Effector memory CD4-positive, alpha-beta T cell (primary cell): ENCODE data around the gene NARS2.

Experiments
- DNase-seq, 3 donors: peaks; one replicate each; pipeline ENCODE4 v3.0.0-alpha.2; 2020
- H3K27ac ChIP-seq: 2 replicates; pipeline ENCODE4 v1.7.0; 2013; ENCODE audit warnings: mild to moderate bottlenecking, low read length, moderate library complexity; ENCODE audit not compliant: insufficient read depth, poor library complexity, severe bottlenecking
- H3K27me3 ChIP-seq: replicated peaks from 2 replicates; pipeline ENCODE4 v1.7.0; 2013; ENCODE audit warnings: mild to moderate bottlenecking, low read length; ENCODE audit not compliant: insufficient read depth, control insufficient read depth, poor library complexity, severe bottlenecking
- H3K36me3 ChIP-seq: 2 replicates; pipeline ENCODE4 v1.7.0; 2013; ENCODE audit warnings: mild to moderate bottlenecking, low read length, moderate library complexity; ENCODE audit not compliant: control insufficient read depth, insufficient read depth
- H3K4me1 ChIP-seq: 2 replicates; pipeline ENCODE4 v1.7.0; 2013; ENCODE audit warnings: low read length, mild to moderate bottlenecking; ENCODE audit not compliant: control insufficient read depth, insufficient read depth, poor library complexity, severe bottlenecking
- H3K4me3 ChIP-seq: 2 replicates; pipeline ENCODE4 v1.7.0; 2013; ENCODE audit warnings: low read length, low read depth, mild to moderate bottlenecking; ENCODE audit not compliant: insufficient read depth, poor library complexity, severe bottlenecking
- H3K9me3 ChIP-seq: 2 replicates; pipeline ENCODE4 v1.7.0; 2013; ENCODE audit warnings: mild to moderate bottlenecking, low read length, moderate library complexity; ENCODE audit not compliant: control insufficient read depth

The NARS2 gene

DNA sequence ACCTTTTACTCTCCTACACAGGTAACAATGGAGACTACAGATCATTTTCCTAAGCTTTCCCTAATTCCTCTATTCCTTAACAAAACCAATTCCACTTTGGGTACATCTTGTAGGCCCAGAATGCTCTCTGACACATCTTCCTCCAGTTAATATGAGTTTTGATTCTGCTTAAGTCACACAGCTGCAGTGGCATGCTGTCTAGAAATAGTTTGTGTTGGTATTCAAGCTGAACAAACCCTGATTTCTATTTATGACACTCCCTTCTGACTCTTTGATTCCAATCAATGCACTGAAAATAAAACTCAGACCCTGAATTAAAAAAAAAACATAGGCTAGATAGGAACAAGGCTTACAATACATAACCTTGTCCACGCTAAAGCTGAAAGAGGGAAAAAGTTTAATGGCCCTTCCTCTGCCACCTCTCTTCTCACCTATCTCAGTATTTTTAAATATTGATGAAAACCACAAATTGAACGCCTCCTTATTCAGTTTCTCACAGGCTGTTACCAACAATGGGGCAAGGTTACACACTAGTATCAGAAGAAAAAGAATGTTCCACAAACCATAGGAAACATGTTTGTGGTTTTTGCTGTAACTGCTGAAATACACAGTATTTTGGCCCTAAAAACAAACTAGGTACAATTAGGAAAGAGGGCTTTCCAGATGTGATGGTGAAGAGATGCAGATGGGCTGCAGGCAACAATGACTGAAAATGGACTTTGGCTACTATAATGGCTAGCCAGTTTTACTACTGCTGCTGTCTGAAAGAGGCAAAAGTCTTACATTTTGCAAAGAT, 121.3 kb downstream of the NARS2 start:
- no peak for DNase-seq
- Histone ChIP-seq H3K27me3 (no peaks in the 10 kb centered on the region), H3K4me3 (no peak overlapping the region), H3K27ac (no peak overlapping the region), H3K4me1 (no peaks in the 10 kb centered on the region), H3K9me3 (no peaks in the 10 kb centered on the region), H3K36me3 (peaks cover 4% of the 10 kb centered on the region)

GRCh38 chr11:78451371-78452150, 123.1 kb downstream of the NARS2 start:
- H3K27ac ChIP-seq: no peak overlapping the region
- DNase-seq: no peak

GRCh38 chr11:78450866-78451265, 123.8 kb downstream of the NARS2 start:
- Histone ChIP-seq H3K9me3 (no peaks in the 10 kb centered on the region), H3K27ac (no peak overlapping the region), H3K36me3 (no peaks in the 10 kb centered on the region), H3K4me1 (no peaks in the 10 kb centered on the region), H3K27me3 (no peaks in the 10 kb centered on the region), H3K4me3 (no peak overlapping the region)
- no peak for DNase-seq

More at GRCh38 chr11:78451371-78452150, 123.1 kb downstream of the NARS2 start:
- Histone ChIP-seq H3K9me3 (no peaks in the 10 kb centered on the region), H3K4me1 (no peaks in the 10 kb centered on the region), H3K4me3 (no peak overlapping the region), H3K27me3 (no peaks in the 10 kb centered on the region), H3K36me3 (peaks cover 2% of the 10 kb centered on the region)

GRCh38 chr11:78449866-78450265, 124.8 kb downstream of the NARS2 start:
- Histone ChIP-seq H3K4me1 (no peaks in the 10 kb centered on the region), H3K4me3 (no peak overlapping the region), H3K9me3 (no peaks in the 10 kb centered on the region), H3K27ac (no peak overlapping the region), H3K36me3 (no peaks in the 10 kb centered on the region), H3K27me3 (no peaks in the 10 kb centered on the region)
- DNase-seq: no peak

DNA sequence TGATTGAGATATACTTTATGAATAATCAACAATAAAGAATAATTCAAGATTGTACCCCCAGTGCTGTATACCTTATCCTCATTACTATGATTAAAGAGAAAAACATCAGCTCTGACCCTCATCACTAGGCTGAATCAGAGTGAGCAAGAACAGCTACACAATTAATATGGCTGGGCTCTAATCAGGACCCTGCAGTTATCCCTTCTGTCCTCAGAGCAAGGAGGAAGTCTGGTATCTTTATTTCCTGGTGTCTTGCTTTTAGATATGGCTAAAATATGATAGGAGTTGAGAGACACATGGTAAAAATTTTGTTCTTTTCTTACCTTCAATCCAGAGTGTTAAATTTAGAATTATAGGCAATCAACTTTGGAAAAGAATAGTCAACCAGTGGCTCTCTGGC, 128.5 kb downstream of the NARS2 start:
- no peak for DNase-seq
- no peaks in the 10 kb centered on the region for H3K4me1 ChIP-seq
- peaks cover 14% of the 10 kb centered on the region for H3K36me3 ChIP-seq
- no peak overlapping the region for H3K27ac ChIP-seq
- H3K9me3 ChIP-seq: no peaks in the 10 kb centered on the region
- no peaks in the 10 kb centered on the region for H3K27me3 ChIP-seq
- no peak overlapping the region for H3K4me3 ChIP-seq

- Histone ChIP-seq H3K9me3 (no peaks in the 10 kb centered on the region), H3K4me1 (no peaks in the 10 kb centered on the region), H3K27ac (no peak overlapping the region), H3K27me3 (no peaks in the 10 kb centered on the region), H3K36me3 (peaks cover 14% of the 10 kb centered on the region), H3K4me3 (no peak overlapping the region)
- no peak for DNase-seq
These were observed 129.9 kb downstream of the NARS2 start for GRCh38 chr11:78444726-78445125.

DNA sequence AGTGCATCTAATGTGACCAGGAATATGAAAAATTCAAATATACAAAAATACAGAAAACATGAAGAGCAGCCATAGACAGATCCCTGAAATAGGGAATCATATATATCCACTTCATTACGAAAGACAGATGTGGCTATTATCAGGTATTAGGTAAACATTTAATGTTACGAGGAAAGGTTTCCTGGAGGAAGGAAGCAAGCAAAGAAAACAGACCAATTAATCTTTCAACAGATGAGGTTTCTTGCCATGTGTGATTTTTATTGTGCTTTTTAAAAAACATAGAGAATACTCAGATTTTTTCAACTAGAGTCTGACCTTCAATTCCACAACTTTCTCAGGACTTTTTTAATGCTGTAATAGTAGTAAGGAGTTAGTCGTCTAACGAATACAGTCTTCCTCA, 132.7 kb downstream of the NARS2 start:
- Histone ChIP-seq H3K9me3 (no peaks in the 10 kb centered on the region), H3K4me3 (no peak overlapping the region), H3K4me1 (no peaks in the 10 kb centered on the region), H3K27ac (no peak overlapping the region), H3K27me3 (no peaks in the 10 kb centered on the region), H3K36me3 (peaks cover 14% of the 10 kb centered on the region)
- no peak for DNase-seq

DNA sequence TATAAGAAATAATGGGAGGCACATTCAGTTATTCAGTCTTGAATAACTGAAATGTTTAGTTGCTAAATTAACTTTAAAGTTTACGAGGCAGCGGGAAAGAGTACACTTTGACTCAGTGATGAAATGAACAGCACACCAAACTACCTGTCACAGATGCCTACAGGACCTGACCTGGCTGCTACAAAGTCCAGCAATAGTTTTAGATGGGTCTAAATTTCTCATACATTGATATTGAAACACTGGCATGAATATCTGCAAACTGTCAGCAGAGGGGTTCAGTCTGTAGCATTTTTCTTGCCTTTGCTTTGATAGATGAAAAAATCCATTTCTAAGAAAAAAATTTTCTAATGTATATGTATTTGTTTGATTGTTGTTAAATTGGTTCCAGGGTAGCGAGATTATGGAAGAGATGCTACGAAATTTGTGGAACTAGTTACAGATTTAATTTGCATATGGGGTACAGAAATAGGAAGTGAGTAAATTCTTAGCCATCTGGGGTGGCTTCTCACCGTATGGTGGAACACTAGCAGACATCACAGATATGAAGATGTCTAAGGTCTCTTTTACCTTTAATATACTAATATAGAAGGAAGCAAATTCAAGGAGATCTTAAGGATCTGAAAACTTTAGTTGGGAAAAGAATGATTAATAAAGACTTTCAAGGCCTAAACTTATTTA, 136.2 kb downstream of the NARS2 start:
- DNase-seq: no peak
- peaks cover 9% of the 10 kb centered on the region for H3K36me3 ChIP-seq
- no peak overlapping the region for H3K27ac ChIP-seq
- no peaks in the 10 kb centered on the region for H3K4me1 ChIP-seq
- H3K4me3 ChIP-seq: no peak overlapping the region
- no peaks in the 10 kb centered on the region for H3K9me3 ChIP-seq
- no peaks in the 10 kb centered on the region for H3K27me3 ChIP-seq

DNA sequence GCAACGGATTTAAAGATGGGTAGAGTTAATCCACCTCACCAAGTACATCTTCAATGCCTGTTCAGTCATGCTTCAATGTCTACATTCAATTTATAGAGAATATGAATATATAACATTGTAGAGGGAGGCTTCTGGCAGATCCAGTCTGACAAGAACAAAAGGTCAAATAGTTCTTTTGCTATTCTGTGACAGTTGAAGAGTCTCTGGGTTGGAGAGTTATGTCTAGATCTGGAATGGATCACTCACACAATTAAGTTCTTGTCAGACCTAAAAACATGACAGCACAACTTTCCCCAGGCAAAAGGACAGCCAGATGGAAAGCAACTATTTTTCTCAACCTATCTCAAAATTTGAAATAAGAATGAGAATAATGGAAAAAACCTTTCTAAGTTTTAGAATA, 141.7 kb downstream of the NARS2 start:
- H3K9me3 ChIP-seq: no peaks in the 10 kb centered on the region
- no peak overlapping the region for H3K27ac ChIP-seq
- H3K27me3 ChIP-seq: no peaks in the 10 kb centered on the region
- no peak overlapping the region for H3K4me3 ChIP-seq
- no peak for DNase-seq
- no peaks in the 10 kb centered on the region for H3K4me1 ChIP-seq
- no peaks in the 10 kb centered on the region for H3K36me3 ChIP-seq

DNA sequence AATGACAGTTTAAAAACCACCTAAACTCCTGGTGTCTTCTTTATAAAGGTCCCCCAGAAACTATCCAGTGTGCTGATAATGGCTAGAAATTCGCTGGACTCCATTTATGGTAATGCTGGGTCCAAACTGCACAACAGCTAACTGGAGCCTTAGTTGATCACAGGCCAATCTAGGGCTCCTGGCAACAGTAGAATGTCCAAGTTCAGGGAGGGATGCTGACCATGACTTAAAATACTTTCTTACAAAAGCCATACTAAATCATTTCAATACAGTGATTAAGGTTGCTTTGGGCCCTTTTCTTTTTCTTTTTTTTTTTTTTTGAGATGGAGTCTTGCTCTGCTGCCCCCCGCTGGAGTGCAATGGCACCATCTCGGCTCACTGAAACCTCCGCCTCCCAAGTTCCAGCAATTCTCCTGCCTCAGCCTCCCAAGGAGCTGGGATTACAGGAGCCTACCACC, 142.6 kb downstream of the NARS2 start:
- H3K36me3 ChIP-seq: no peaks in the 10 kb centered on the region
- no peaks in the 10 kb centered on the region for H3K27me3 ChIP-seq
- H3K4me1 ChIP-seq: no peaks in the 10 kb centered on the region
- H3K27ac ChIP-seq: no peak overlapping the region
- H3K4me3 ChIP-seq: no peak overlapping the region
- H3K9me3 ChIP-seq: no peaks in the 10 kb centered on the region
- no peak for DNase-seq
